C4-2B (cell line): ENCODE data around the gene ZNF592.

Source experiments
- H3K27ac ChIP-seq: fragments of 450-650 bp; 2 replicates; pipeline ENCODE4 v1.5.1; 2017
- CTCF ChIP-seq: fragments of 450-650 bp; conservative IDR thresholded peaks from 2 replicates; pipeline ENCODE4 v1.5.1; 2017; ENCODE audit warnings: mild to moderate bottlenecking
- ZFX ChIP-seq: fragments of 450-650 bp; IDR thresholded peaks from 2 replicates; pipeline ENCODE4 v1.6.1; 2017

Gene ZNF592

GRCh38 chr15:84781495-84781894 lies 33.1 kb downstream of the ZNF592 start:
- H3K27ac ChIP-seq = no peak overlapping the region
- no peak for TF ChIP-seq ZFX
- TF ChIP-seq CTCF = no peak

GRCh38 chr15:84782346-84782745 lies 34.0 kb downstream of the ZNF592 start:
- H3K27ac ChIP-seq = no peak overlapping the region
- TF ChIP-seq CTCF (no peak), ZFX (no peak)

GRCh38 chr15:84783493-84784251 lies 35.3 kb downstream of the ZNF592 start:
- TF ChIP-seq CTCF (no peak), ZFX (no peak)
- no peak overlapping the region for H3K27ac ChIP-seq

GRCh38 chr15:84784262-84784661 lies 35.9 kb downstream of the ZNF592 start:
- TF ChIP-seq ZFX = no peak
- H3K27ac ChIP-seq = no peak overlapping the region

- H3K27ac ChIP-seq = no peak overlapping the region
- TF ChIP-seq ZFX = no peak
- TF ChIP-seq CTCF = no peak
Observed at GRCh38 chr15:84785053-84785452, 36.7 kb downstream of the ZNF592 start.

- no peak overlapping the region for H3K27ac ChIP-seq
- no peak for TF ChIP-seq CTCF
- TF ChIP-seq ZFX = no peak
Observed at GRCh38 chr15:84788500-84788899, 40.1 kb downstream of the ZNF592 start.

- TF ChIP-seq ZFX = no peak
- no peak for TF ChIP-seq CTCF
- no peak overlapping the region for H3K27ac ChIP-seq
Observed at GRCh38 chr15:84789762-84790161, 41.4 kb downstream of the ZNF592 start.

- no peak overlapping the region for H3K27ac ChIP-seq
- no peak for TF ChIP-seq ZFX
- TF ChIP-seq CTCF = no peak
Observed at GRCh38 chr15:84790676-84791075, 42.3 kb downstream of the ZNF592 start.
